ENCODE measurements around the gene FHIP2A.
"Not testable (repeated sequence)": the region's sequence is repeated elsewhere in the genome, so short reads cannot be mapped to it uniquely, and the experiment has no call there.

The FHIP2A gene

DNA sequence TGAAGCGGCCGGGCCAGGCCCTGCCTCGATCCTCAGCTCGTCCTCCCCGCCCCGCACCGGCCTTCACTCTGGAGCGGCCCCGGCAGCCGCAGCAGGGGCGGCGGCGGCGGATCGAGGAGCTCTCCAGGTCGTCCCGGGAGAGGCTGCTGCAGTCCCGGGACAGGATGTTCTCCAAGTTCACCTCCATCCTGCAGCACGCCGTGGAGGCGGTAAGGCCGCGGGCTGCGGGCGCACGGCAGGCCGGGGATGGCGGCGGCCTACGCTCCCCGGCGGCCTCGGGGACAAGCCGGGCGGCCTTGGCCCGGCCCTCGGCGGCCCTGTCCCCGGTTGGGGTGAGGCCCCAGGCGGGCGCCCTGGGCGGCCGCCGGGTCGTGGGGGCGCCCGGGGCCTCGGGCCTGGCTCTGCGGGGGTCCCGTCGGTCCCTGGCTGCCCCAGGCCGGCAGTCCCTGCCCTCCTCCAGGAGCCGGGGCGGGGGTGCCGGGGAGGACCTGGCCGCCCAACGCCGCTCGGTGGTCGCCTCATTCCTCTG, 399 bp downstream of the FHIP2A start:
- no peak for DNase-seq

DNA sequence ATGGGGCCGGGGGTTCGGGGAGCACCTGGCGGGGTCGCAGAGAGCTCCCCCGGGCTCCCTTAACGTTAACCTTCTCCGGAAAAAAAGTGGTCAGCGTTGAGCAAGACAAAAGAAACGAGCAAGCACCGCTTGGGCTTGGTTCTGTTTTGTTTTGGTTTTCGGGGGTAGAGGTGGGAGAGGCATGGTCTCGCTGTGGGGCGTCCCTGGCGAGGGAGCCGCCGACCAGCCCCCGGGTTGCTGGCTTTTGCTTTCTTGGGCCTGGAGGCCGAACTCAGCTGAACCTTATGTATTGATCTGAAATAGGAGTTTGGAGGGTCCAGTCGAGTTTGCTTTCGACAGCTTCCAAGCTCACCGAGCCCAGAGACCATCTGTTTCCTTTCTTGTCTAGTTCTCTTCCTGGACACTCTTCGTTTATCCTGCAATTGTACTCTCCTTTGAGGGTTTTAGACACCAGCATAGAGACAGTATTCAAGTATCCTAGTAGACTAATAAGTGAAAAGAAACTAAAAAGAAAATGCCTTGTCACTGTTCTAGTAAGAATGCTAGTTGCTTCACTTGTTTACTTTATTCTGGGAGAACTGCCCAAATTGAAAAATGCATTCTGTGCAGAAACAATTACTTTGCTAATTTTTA, 980 bp downstream of the FHIP2A start:
- DNase-seq: peak; percentile 18

DNA sequence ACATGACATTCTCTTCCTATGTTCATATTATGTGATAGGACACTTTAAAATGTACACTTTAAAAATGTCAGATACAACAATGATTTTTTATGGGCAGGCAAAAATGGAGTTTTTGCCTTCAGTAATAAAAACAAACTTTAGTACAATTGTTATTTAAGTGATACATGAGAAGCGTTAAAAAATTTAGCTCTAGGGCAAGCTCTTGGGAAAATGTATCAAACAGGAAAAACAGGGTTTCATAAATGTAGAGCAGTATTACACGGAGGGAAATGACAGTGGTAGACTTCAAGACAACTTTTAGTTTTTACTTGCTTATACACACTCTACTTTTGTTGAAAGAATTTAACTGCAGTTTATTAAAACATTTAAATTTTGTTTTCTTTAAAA, 1.5 kb downstream of the FHIP2A start:
- no peak for DNase-seq

DNA sequence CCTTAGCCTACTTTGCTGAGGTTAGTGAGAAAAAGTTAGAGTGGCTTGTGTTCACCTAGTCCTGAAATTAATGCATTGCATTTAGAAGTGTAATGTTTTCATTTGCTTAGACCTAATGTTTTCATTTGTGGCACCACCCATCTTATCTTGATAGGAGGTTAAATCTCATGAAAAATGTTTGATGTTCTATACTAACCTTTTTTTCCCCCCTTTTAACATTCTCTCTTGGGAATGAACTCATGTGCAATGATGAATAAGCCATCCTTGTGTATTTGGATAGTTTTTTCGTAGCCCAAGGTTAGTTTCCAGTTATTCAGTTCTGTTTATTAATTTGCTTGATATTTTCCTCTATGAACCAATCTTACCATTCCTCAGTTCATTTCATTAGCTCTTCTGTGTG, 2.8 kb downstream of the FHIP2A start:
- no peak for DNase-seq

DNA sequence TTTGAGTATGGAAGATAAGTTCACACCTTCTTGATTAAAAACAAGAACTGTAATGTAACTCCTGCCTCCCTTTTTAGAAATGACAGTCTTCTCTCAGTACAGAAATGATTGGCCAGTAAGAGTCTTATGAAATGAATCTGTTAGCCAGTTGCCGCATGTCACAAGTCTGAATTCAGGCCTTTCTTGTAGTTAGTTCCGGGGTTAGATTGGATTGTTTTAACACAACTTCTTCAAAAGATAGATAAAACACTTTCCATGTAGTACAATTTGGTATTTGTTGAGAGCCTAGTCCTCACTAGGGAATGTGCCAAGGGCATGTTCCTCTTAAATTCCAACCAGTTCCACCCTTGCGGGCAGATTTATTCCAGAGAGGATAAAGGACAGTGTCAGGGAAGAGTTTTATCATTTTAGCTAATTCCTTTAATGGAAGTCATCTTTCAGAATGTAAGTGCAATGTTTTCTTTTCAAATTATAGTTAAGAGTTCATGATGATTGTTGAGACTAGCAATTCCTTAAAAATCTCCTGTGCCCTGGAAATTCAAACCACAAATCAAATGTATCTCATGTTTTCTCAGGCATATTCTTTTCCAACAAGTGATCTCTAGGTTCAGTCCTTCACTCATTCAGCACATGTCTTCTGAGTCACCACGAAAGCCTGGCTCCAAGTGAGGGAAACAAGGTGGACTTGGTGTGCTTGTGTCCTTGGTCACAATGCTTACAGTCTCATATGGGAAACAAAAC, 4.1 kb downstream of the FHIP2A start:
- DNase-seq: no peak

DNA sequence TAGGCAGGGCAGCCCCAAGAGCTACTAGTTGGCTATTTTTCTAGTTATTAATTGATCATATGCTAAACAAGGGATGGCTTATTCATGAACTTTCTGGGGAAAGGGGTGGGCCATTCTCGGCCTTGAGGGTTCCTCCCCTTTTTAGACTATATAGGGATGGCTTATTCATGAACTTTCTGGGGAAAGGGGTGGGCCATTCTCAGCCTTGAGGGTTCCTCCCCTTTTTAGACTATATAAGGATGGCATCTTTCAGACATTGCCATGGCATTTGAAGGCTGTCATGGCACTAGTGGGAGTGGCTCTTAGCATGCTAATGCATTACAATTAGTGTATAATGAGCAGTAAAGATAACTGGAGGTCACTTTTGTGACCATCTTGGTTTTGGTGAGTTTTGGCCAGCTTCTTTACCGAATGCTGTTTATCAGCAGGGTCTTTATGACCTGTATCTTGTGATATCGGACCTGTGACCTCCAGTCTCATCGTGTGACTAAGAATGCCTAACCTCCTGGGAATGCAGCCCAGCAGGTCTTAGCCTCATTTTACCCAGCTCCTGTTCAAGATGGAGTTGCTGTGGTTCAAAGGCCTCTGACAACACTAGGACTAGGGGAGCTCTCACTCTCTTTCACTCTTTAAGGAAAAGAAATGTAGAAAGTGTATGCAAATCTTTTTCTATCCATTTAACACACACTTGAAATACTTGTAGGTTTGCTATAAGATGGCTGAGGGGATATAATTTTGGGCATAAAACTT, 7.8 kb downstream of the FHIP2A start:
- no peak for DNase-seq

DNA sequence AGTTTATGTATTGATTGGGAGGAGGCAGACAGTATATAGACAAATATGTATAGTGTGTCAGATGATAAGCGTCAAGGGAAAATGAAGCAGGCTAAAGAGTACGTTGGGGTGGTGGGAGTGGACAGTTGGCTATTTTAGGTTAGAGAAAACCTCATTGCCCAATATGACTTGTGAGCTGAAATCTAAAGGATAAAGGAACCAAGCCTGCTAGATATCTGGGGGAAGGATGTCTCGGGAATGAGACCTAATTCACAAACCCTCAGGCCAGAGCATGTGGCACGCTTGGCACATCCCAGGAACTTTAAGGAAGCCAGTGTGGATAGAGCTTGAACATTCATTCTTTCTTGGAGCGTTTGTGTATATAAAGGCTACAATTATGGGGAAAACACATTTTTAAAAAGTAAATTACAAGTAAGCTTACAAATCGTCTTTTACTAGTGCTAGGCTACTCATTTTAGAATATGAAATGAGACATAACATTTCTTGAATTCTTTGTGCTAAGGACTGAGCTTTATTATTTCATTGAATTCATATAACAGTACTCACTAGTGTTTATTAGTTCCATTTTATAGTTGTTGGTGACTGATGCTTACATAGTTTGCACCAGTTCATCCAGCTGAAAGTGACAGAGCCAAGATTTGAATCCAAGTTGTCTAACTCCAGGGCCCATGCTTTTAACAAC, 9.7 kb downstream of the FHIP2A start:
- DNase-seq: no peak

DNA sequence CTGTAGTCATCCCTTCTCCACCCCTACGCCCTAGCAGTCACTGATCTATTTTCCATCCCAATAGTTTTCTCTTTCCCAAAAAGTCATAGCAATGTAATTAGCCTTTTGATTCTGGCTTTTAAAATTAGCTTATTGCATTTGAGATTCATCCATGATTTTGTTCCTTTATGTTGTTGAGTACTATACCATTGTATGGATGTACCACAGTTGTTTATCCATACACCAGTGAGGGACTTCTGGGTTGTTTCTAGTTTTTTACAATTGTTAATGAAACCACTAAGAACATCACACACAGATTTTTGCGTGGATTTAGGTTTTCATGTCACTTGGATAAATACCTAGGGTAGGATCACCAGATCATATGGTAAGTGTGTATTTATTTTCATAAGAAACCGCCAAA, 16.1 kb downstream of the FHIP2A start:
- no peak for DNase-seq

DNA sequence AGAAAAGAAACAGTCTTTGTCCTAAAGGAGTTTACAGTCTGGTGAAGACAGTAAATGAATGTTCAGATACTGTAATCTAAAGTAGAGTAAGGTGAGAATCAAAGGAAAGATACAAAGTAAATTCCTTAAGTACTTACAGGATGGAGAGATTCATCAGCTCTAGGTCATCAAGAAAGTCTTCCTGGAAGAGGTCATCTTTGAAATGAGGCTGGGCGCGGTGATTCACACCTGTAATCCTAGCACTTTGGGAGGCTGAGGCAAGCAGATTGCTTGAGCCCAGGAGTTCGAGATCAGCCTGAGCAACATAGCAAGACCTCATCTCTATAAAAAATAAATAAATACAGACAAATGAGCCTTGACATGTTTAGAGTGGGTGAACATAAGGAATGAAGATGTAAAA, 18.3 kb downstream of the FHIP2A start:
- DNase-seq: no peak

DNA sequence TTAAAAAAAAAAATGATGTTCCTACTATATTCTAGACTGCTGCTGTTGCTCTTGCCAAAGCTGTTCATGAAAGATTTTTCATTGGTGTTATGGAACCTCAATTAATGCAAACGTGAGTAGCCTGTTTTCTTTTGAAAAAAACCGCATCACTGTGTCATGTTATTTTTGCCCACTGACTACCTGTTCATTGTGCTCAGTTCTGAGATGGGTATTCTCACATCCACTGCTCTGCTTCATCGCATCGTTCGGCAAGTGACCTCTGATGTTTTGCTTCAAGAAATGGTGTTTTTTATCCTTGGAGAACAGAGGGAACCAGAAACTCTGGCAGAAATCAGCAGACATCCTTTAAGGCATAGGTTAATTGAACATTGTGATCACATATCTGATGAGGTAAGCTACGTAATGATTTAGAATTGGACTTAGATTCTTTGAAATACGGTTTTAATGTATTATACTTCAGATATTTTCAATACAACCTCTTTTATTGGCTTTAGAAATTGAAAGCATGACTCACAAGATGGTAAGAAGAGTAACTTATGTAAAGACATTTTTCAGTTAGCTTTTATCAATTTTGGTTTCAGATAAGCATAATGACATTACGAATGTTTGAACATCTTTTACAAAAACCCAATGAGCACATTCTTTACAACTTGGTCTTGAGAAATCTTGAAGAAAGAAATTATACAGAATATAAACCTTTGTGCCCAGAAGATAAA, 24.6 kb downstream of the FHIP2A start:
- no peak for DNase-seq

DNA sequence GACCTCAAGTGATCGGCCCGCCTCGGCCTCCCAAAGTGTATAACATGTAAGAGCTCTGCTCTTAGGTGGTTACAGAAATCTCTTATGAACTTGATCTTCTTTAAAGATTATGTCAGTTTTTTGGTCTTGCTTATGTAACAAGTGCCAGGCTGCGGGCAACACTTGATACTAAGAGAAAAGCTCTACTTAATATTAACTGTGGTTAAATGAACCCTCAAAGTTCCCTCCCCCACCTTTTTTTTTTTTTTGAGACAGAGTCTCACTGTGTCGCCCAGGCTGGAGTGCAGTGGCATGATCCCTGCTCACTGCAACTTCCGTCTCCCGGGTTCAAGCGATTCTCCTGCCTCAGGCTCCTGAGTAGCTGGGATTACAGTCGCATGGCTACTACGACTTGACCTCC, 25.9 kb downstream of the FHIP2A start:
- not testable (repeated sequence) for DNase-seq

DNA sequence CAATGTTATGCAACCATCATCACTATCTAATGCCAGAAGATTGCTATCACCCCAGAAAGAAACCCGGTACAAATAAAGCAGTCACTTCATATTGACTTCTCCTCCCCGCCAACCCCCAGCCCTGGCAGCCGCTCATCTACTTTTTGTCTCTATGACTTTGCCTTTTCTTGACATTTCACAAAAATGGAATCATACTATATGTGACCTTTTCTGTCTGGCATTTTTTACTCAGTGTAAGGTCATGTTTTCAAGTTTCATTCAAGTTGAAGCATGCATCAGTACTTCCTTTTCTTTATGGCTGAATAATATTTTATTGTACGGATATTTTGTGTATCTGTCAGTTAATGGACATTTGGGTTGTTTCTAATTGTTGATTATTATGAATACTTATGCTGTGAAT, 28.1 kb downstream of the FHIP2A start:
- DNase-seq: no peak

DNA sequence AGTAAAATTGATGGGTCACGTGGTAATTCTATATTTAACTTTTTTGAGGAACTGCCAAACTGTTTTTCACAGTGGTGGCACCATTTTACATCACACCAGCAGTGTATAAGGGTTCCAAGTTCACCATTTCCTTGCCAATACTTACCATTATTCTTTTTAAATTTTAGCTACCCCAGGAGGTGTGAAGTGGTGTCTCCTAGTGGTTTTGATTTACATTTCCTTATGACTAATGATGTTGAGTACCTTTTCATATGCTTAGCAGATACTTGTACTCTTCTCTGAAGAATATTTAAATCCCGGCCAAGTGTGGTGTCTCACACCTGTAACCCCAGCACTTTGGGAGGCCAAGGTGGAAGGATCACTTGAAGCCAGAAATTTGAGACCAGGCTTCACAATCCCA, 28.5 kb downstream of the FHIP2A start:
- DNase-seq: no peak

DNA sequence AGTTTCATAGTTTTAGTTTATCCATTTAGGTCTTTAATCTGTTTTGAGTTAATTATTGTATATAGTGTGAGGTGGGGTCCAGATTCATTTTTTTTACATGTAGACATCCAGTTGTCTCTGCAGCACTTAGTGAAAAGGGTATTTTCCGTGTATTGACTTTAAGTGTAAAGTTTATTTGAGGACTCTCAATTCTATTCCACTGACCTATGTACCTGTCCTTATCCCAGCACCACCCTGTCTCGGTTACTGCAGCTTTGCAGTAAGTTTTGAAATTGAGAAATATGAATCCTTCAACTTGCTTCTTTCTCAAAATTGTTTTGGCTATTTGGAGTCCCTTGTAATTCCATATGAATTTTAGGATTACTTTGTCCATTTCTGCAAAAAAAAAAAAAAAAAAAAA, 29.8 kb downstream of the FHIP2A start:
- DNase-seq: no peak

DNA sequence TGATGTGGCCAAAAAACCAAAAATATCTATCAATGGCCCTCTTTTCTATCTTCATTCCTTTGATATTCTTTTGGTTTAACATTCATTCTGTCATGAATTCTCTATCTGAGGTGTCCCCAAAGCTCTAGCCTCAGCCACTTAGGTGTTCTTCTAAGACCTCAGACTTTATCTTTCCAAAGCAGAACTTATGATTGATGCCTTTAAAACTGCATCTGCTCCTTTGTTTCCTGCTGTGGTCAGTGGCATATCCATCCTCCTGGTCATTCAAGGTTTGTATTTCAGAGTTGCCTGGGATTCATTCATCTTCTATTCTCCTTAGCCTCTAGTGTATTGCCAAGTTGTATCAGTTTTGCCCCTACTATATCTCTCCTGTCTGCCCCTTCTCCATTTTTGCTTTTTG, 30.6 kb downstream of the FHIP2A start:
- no peak for DNase-seq

DNA sequence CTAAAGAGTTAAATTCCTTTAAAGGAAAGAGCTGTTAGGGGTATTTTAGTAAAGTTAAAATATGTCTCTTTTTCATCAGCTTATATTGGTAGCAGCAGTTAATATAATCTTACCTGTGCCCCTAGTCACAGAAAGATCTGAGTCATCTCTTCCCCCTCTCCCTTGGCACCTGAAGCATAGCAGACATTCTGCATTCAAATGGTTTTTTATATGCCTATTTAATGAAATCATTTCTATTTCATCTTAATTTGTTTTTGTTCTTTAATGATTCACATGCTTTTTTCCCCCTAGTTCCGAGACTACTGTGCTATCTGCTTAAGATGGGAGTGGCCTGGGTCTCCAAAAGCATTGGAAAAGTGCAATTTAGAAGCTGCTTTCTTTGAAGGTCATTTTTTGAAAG, 33.3 kb downstream of the FHIP2A start:
- no peak for DNase-seq

DNA sequence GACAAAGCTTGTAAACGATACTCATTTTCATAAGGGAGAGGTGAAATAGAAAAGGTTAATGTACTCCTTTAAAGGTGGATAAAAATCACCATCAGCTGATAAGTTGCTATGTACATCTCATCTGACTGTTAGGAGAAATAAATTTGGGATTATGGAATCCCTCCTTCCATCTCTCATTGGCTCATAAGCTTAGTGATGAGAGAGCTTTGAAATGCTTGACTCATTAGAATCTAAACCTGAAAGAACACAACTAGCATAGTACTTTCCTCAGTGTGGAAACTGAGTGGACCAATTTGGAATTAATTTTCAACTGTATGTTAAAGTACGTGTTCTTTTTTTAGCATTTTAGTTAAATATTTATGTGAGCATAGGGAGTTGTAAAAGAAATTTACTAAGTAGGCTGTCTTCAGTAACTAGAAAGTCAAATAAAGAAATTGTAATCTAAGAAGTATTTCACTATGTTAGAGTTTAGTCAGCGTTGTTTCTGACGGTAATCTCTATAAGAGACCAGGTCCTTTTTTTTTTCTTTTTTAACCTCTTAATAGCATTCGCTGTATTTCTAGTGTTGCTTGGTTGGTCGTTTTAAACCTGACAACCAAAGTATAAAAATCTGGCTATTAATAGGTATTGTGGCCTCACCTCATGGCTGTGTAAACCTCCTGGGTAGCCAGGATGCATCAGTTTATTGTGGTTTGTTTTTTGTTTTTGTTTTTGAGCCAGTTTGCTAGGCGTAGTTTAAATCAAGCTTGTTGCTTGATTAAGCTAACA, 34.4 kb downstream of the FHIP2A start:
- DNase-seq: no peak

DNA sequence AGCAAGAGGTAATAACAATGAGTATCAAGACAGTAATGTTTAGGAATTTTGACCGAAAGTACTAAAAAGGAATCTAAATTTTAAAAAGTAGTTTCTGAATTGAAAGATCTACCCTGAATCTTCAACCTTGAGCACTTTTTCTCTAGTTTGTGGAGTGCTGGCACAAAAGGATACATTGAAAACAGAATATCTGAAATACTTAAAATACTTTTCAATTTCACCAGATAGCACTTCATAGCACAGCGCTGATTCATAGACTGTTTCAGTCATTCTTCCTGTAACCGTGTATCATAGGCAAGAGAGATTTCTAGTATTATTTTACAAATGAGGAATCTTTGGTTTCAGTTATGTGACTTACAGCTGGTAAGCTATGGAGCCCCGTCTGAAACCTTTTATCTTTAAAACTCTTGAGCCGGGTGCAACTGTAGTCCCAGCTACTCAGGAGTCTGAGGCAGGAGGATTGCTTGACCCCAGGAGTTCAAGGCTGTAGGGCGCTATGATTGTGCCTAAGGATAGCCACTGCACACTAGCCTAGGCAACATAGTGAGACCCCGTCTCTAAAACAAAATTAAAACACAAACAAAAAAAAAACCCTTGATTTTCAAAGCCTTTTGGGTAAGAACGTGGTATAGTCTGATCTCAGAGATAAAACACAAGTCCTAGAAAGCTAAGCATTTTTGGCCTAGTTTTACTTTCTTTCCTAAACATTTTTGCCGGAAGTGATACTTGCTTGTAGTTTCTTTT, 35.1 kb downstream of the FHIP2A start:
- no peak for DNase-seq

DNA sequence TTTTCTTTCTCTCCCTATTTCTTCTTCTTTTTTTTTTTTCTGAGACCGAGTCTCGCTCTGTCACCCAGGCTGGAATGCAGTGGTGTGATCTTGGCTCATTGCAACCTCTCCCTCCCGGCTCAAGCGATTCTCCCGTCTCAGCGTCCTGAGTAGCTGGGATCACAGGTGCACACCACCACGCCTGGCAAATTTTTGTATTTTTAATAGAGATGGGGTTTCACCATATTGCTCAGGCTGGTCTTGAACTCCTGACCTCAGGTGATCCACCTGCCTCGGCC, 35.6 kb downstream of the FHIP2A start:
- not testable (repeated sequence) for DNase-seq

DNA sequence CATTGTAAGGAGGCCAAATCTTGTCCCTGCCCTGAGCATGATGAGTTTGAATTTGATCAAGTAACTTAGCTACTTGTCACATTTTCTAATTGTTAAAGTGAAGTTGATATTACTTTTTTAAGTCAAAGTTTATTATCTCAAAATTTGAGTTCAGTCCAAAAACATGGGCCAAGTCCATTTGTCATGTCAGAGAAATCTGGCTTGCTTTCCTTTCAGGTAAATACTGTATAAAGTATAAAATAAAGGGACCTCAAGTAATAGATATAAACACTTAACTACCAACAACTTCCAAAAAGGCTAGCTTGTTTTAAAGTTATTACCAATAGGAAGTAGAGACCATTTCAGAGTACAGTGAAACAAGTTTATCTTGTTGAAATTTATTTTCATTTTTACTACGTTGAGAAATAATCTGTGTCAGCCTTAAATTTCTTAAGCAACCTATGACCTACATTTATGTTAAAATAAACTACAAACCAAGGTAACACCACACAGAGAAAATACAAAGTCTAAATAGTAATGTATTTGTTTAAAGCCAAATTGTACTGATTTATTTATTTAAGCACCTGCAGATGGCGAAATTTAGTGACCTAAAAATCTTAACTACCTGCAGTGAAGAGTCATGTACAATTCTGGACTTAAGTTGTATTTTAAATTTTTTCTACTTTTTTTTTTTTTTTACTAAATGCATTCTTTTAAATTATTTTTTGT, 36.5 kb downstream of the FHIP2A start:
- no peak for DNase-seq

DNA sequence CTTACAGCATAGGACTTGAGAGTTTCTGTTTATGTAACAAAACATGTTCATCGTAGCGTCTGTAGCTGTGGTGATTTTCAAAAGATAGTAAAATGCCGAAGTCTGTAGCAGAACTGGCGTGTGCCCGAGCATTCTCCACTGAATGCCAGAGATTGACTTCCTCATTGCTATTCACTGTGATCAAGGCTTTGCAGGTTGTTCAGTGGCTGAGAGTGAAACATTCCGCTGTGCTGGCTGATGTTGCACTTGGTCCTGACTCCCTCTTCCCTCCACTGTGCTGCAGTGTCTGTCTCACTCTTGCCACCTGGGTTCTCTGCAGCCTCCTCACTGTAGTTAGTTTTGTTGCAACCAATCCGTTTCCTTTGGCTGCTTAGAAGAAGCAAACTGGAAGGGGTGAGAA, 37.6 kb downstream of the FHIP2A start:
- no peak for DNase-seq
